Skeletal muscle satellite cell (primary cell): ENCODE data around the gene SPTB.

Source experiments
- H3K27me3 ChIP-seq: 2 replicates; pipeline ENCODE4 v1.7.0; 2013; ENCODE audit warnings: low read length; ENCODE audit not compliant: control insufficient read depth, insufficient read depth
- H3K36me3 ChIP-seq: 2 replicates; pipeline ENCODE4 v1.7.0; 2013; ENCODE audit warnings: mild to moderate bottlenecking, control low read depth, low read length; ENCODE audit not compliant: insufficient read depth
- H3K4me1 ChIP-seq: 2 replicates; pipeline ENCODE4 v1.7.0; 2013; ENCODE audit warnings: low read length; ENCODE audit not compliant: control insufficient read depth, insufficient read depth
- H3K4me2 ChIP-seq: 2 replicates; pipeline ENCODE4 v1.7.0; 2013; ENCODE audit warnings: mild to moderate bottlenecking, low read length
- H3K4me3 ChIP-seq: 2 replicates; pipeline ENCODE4 v1.7.0; 2013; ENCODE audit warnings: low read length
- H3K9ac ChIP-seq: 2 replicates; pipeline ENCODE4 v1.7.0; 2013; ENCODE audit warnings: mild to moderate bottlenecking, low read depth, low read length, moderate library complexity
- H3K9me3 ChIP-seq: replicated peaks from 2 replicates; pipeline ENCODE4 v1.7.0; 2013; ENCODE audit warnings: mild to moderate bottlenecking, control low read depth, low read length

Gene SPTB

DNA sequence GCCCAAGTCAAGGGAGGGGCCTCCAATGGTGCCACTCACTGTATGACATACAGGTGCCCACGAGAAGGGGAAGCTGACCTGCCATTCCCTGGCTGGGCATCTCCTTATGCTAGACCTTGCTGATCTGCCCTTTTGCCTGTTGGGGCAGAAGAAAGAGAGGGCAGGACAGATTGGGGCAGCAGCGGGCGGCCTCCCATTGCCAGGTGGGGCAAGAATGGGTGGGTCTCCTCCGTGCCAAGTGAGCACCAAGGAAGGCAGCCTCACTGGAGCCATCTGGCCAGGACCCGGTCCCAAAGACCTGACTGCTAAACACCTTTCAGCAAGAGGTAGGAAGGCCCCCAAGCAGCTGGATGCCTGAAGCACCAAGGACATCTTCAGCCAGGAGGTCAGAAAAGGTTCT lies 125.0 kb downstream of the SPTB start:
- no peaks in the 10 kb centered on the region for H3K36me3 ChIP-seq
- no peaks in the 10 kb centered on the region for H3K9me3 ChIP-seq
- peaks cover 20% of the 10 kb centered on the region for H3K27me3 ChIP-seq
- H3K4me3 ChIP-seq = no peak overlapping the region
- H3K4me1 ChIP-seq = peaks cover 13% of the 10 kb centered on the region
- no peak overlapping the region for H3K9ac ChIP-seq
- no peak overlapping the region for H3K4me2 ChIP-seq

DNA sequence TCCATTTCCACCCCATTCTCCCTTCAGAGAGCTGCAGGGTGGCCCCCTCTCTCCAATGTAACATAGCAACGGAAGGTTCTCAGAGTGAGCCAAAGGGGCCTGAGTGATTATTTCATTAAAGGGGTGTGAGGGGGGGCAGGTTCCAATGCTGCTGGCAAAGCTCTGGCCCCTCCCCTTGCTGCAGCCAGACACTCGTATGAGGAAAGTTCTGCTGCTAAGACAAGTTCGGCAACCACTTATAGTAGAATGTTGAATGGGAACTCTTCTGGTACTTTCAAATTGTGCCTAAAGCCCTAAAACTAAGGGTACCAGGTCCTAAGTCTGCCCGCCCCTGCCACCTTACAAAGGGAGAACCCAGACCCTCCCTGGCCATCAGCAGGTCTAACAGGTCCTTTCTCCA lies 125.7 kb downstream of the SPTB start:
- no peaks in the 10 kb centered on the region for H3K36me3 ChIP-seq
- no peak overlapping the region for H3K9ac ChIP-seq

DNA sequence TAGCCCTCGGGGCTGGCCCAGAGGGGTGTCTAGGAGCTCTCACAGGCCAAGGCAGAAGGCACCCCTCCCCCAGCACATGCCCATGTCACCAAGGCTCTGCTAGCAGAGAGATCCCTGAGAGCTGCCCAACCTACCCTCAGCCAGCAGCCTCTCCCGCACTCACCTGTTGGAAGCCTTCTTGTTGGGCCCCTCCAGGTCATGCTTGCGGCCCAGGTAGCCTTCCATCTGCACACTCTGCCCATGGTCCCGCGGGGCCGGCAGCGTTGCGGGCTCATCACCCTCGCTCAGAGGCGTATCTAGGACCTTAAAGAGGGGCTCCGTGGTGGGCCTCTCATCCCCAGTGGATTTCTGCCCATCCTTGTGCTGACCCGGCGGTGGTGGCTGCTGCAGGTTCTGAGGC lies 126.3 kb downstream of the SPTB start:
- H3K36me3 ChIP-seq = no peaks in the 10 kb centered on the region
- peaks cover 5% of the 10 kb centered on the region for H3K4me1 ChIP-seq

More for the DNA sequence above, 125.7 kb downstream of the SPTB start:
- Histone ChIP-seq H3K4me1 (peaks cover 11% of the 10 kb centered on the region), H3K27me3 (peaks cover 20% of the 10 kb centered on the region), H3K4me3 (no peak overlapping the region), H3K9me3 (no peaks in the 10 kb centered on the region), H3K4me2 (no peak overlapping the region)

DNA sequence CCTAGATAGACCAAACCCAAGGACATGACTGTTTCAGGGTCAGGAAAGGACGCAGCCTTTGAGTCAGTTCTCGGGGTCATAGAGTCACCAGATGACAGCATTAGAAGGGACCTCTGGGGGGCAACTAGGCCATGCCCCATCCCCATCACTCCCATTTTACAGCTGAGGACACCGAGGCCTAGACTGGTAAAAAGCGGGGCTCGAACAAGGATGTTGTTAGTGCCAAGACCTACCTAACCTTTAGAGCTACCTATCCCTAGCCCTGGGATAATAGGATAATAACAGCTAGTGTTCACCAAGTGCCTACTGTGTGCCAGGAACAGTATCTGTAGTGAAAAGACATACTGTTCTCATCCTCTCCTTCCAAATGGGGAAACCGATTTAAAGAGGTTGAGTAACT lies 126.8 kb downstream of the SPTB start:
- peaks cover under 1% of the 10 kb centered on the region for H3K4me1 ChIP-seq
- H3K9ac ChIP-seq = no peak overlapping the region
- H3K4me3 ChIP-seq = no peak overlapping the region
- no peaks in the 10 kb centered on the region for H3K9me3 ChIP-seq
- no peak overlapping the region for H3K4me2 ChIP-seq
- H3K36me3 ChIP-seq = no peaks in the 10 kb centered on the region
- H3K27me3 ChIP-seq = peaks cover 20% of the 10 kb centered on the region

More for the DNA sequence above, 126.3 kb downstream of the SPTB start:
- no peaks in the 10 kb centered on the region for H3K9me3 ChIP-seq
- no peak overlapping the region for H3K4me3 ChIP-seq
- no peak overlapping the region for H3K9ac ChIP-seq
- H3K27me3 ChIP-seq = peaks cover 20% of the 10 kb centered on the region
- no peak overlapping the region for H3K4me2 ChIP-seq

DNA sequence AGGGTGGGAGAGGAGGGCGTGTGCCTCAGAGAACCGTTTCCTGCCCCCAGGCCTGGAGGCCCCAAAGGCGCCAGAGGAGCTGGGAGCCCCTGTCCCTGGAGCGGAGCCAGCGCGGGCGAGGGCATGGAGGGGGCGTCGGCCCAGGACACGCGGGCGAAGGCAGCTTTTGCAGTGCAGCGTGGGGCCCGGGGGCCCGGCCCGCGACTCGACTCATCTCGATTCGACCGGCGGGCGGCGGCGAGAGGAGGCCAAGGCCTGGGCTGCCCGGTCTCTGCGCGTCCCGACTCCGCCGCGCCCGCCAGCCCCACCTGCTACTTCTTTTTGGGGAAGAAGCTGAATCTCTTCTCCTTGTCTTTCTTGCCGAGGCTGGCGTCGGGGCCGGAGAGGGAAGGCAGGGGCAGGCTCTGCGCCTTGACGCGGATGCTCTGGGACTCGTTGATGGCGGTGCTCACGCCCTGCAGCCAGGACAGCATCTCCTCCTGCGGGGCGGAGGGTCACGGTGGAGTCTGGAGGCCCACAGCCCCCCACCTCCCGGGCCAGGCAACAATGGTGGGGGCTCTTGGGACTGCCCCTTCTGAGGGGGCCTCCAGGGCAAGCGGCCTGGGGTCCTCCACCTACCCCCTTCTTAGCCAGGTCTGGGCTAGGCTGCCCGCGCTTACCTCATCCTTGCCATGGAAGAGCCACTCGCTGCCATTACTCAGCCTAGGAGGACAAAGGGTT lies 130.6 kb downstream of the SPTB start:
- Histone ChIP-seq H3K27me3 (peaks cover 6% of the 10 kb centered on the region), H3K36me3 (no peaks in the 10 kb centered on the region), H3K4me1 (peaks cover 15% of the 10 kb centered on the region), H3K9me3 (no peaks in the 10 kb centered on the region), H3K4me2 (no peak overlapping the region), H3K9ac (no peak overlapping the region), H3K4me3 (no peak overlapping the region)

DNA sequence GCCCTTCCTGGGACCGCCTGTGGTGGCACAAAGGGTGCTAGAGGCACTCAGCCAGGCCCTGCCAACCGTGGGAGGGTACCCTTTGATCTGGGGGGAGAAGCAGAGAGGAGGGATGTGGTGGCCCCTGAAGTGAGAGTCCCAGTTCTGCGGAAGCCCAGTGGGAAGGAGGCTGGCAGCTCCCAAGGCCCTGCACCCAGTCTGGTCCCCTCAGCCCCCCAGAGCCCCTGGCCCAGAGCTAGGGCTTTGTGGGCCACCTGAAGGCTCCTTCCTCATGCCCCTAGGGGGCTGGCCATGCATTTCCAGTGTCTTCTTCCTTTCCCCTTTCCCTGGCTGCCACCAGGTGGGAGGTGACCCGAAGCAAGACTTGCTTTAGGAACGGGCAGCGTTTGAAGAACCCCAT lies 131.2 kb downstream of the SPTB start:
- Histone ChIP-seq H3K9me3 (no peaks in the 10 kb centered on the region), H3K36me3 (no peaks in the 10 kb centered on the region), H3K9ac (no peak overlapping the region), H3K4me2 (no peak overlapping the region), H3K4me1 (peaks cover 15% of the 10 kb centered on the region), H3K27me3 (peaks cover under 1% of the 10 kb centered on the region), H3K4me3 (no peak overlapping the region)

DNA sequence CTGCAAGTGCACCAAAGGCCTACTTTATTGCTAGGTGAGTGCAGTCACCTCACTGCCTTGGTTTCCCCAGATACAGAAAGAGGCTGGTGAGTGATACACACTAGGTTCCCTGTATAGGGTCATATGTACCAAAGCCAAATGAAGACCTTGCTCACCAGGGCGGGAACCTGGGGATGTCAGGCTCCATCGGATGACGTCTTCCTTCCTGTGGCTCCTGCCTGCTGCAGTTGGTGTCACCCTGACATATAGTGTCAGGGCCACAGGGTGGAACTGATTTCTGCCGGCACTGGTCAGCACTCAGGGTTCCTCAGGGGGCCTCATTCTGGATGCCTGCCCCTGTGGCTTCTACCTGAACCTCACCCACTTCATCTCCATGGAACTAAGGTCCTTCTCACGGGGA lies 132.4 kb downstream of the SPTB start:
- no peaks in the 10 kb centered on the region for H3K36me3 ChIP-seq
- no peak overlapping the region for H3K9ac ChIP-seq
- peaks cover 15% of the 10 kb centered on the region for H3K4me1 ChIP-seq
- H3K27me3 ChIP-seq = no peaks in the 10 kb centered on the region
- H3K4me2 ChIP-seq = no peak overlapping the region
- H3K9me3 ChIP-seq = no peaks in the 10 kb centered on the region
- H3K4me3 ChIP-seq = no peak overlapping the region

DNA sequence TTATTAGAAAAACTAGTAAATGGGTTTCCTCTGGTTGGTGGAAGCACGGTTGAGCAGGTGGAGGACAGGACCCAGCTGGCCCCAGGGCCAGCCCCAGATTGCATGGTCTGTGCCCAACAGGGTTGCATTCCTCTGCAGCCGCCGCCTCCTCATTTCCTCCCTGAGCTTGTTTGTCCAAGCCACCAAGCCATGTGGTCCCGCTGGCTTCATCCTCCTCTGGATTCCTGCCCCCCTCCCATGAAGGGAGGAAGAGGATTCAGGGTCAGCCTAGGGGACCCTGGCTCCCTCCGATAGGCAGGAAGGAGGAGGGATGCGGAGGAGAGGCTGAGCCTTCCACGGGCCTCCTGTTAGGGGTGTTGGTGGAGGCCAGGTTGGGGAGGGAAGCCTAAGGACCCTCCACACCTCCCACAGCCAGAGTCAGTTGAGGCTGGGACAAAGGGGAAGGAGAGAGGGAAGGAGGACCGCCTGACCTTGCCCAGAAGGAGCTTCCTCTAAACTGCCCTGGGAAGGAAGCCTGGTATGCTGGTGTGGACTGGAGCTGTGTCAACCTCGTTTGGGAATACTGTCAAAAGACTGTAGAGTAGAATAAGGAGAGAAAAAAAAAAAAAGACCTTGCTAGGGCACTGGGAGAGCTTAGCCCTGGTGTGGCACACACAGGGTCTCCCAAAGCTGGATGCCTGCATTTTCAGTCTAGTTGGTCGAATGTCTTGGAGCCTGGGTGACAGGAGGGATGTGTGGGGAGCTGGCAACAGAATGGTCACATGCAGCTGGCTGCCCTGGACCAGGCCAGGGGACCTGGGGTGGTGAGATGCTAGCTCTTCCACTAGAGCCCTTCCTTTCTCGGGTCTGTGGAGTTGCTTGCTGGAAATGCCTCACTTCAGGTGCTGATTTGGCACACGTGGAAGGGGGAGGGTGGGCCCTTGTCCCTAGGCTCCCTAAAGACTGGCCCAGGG lies 133.1 kb downstream of the SPTB start:
- no peaks in the 10 kb centered on the region for H3K27me3 ChIP-seq
- H3K9me3 ChIP-seq = no peaks in the 10 kb centered on the region
- H3K36me3 ChIP-seq = peaks cover 2% of the 10 kb centered on the region
- no peak overlapping the region for H3K4me3 ChIP-seq
- H3K4me1 ChIP-seq = peaks cover 15% of the 10 kb centered on the region
- no peak overlapping the region for H3K4me2 ChIP-seq
- no peak overlapping the region for H3K9ac ChIP-seq

DNA sequence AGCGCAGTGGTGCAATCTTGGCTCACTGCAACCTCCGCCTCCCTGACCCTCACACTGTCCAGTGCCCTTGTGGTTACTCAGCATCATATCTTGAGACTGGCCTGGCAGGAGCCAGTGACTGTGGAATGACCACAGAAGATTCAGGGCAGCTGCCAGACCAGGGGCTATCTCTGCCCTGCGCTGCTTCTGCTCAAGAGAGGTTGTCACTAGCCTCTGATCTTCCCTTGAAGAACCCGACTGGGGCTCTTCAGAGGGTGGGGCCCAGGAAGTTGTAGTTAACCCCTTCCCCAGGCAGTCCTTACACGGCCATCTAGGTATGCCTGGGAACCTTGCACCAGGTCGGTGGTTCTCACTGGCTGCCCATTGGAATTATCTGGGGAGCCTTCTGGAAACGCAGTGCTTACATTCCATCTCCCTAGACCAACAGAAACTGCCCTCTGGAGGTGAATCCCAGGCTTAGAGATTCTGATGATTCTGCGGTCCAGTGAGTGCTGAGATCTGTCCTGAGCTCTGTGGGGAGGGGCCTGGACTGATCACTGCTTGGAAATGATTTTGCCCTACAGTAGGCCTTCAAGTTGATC lies 134.1 kb downstream of the SPTB start:
- Histone ChIP-seq H3K9me3 (no peaks in the 10 kb centered on the region), H3K9ac (no peak overlapping the region), H3K36me3 (peaks cover 7% of the 10 kb centered on the region), H3K4me3 (no peak overlapping the region), H3K4me2 (no peak overlapping the region), H3K4me1 (peaks cover 15% of the 10 kb centered on the region), H3K27me3 (no peaks in the 10 kb centered on the region)

DNA sequence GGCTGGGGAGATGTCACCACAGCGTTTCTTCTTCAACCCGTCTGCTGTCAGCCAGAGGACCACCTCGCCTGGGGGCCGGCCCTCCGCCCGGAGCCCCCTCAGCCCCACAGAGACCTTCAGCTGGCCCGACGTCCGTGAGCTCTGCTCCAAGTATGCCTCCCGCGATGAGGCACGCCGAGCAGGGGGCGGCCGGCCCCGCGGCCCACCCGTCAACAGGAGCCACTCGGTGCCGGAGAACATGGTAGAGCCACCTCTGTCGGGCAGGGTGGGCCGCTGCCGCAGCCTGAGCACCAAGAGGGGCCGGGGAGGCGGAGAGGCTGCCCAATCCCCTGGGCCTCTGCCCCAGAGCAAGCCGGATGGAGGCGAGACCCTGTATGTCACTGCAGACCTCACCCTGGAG lies 136.6 kb downstream of the SPTB start:
- no peak overlapping the region for H3K4me2 ChIP-seq
- no peaks in the 10 kb centered on the region for H3K9me3 ChIP-seq
- no peak overlapping the region for H3K4me3 ChIP-seq
- peaks cover 15% of the 10 kb centered on the region for H3K4me1 ChIP-seq
- H3K36me3 ChIP-seq = peaks cover 7% of the 10 kb centered on the region
- H3K9ac ChIP-seq = no peak overlapping the region
- H3K27me3 ChIP-seq = no peaks in the 10 kb centered on the region

DNA sequence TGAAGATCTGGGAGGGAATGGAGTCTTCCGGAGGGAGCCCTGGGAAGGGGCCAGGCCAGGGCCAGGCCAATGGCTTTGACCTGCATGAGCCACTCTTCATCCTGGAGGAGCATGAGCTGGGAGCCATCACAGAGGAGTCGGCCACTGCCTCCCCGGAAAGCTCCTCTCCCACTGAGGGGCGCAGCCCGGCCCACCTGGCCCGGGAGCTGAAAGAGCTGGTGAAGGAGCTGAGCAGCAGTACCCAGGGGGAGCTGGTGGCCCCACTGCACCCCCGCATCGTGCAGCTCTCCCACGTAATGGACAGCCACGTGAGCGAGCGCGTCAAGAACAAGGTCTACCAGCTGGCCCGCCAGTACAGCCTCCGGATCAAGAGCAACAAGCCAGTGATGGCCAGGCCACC lies 137.7 kb downstream of the SPTB start:
- H3K27me3 ChIP-seq = no peaks in the 10 kb centered on the region
- no peaks in the 10 kb centered on the region for H3K9me3 ChIP-seq
- H3K9ac ChIP-seq = no peak overlapping the region
- H3K4me3 ChIP-seq = no peak overlapping the region
- peaks cover 7% of the 10 kb centered on the region for H3K36me3 ChIP-seq
- no peak overlapping the region for H3K4me2 ChIP-seq
- peaks cover 15% of the 10 kb centered on the region for H3K4me1 ChIP-seq
